ENCODE measurements around the gene GJD3.

The GJD3 gene

DNA sequence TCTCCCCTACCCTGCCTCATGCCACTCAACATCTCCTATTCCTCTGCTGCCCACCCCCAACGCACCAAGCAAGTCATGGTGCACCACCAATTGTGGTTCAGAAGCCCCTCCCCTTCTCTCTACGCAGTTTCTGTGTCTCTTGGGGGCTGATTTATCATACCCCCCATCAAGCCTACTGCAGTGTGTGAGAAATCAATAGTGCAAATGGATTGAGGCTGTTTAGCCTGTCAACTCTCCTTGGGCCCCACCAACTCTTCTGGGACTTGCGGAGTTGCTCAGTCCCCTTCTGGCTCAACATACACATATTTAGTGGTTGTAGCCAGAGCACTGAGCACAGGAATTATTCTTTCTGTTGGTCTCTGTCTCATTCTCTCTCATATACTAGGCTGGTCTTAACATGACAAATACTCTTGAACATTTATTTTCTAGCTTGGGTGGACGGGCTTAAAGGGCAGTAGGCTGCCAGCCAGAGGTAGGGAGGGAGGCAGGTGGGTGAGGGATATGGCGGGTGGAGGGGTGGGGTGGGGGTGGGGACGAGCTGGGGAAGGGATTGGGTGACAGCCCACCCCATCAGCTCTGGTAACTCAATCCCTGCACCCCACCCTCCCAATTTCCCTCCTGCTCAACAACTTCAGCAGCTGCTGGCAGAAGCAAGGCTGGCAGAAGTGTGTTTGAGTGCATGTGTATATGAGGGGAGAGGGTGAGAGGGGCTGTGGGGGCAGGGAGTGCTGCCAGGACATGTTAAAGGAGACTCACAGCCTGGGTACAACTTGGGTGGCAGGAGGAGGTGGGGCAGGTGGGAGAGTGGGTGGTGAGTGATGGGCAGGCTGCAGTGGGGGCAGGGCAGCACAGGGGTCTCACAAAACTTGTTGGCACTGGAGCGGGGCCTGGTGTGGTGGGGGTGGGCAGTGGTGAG is 50.6 kb downstream of the GJD3 start:
- no peak overlapping the region for H3K4me3 ChIP-seq (ENCODE audit: low read depth, low read length)
- H2AFZ ChIP-seq (ENCODE audit: low read length, unreplicated experiment), result no peak overlapping the region
- peaks cover 69% of the 10 kb centered on the region for H3K4me1 ChIP-seq (ENCODE audit: control insufficient read depth, insufficient read depth, low read length, unreplicated experiment)
- H3K27me3 ChIP-seq (ENCODE audit: insufficient read depth, low read length), result no peaks in the 10 kb centered on the region
- peaks cover 8% of the 10 kb centered on the region for H3K79me2 ChIP-seq (ENCODE audit: control insufficient read depth, insufficient read depth, low read length, unreplicated experiment)
- H3K27ac ChIP-seq (ENCODE audit: low read depth, low read length), result 0 out of 2 replicates have a peak overlapping the region, but pooled peaks have one; percentile 14
- H3K36me3 ChIP-seq (ENCODE audit: insufficient read depth, low read length), result no peaks in the 10 kb centered on the region

Measured in ACC112 (cell line).